Hepatocyte (in vitro differentiated cells): ENCODE results near the gene CCDC112. TPM values are rescaled to one million over a fixed set of nuclear protein-coding genes. Genes with fewer than 3 reads are reported as not detected.

Experiments used
- DNase-seq: peaks from one replicate; pipeline ENCODE4 v3.0.0-alpha.2; 2016; ENCODE audit warnings: low spot score
- H2AFZ ChIP-seq: fragments of 200-600 bp; sonication (generic); 2 replicates; pipeline ENCODE4 v1.6.0; 2016; ENCODE audit warnings: antibody characterized with exemption, mild to moderate bottlenecking
- H3K27ac ChIP-seq: fragments of 200-600 bp; sonication (generic); 2 replicates; pipeline ENCODE4 v1.5.1; 2016; ENCODE audit warnings: mild to moderate bottlenecking
- H3K27me3 ChIP-seq: fragments of 200-600 bp; sonication (generic); 2 replicates; pipeline ENCODE4 v1.6.1; 2016
- H3K36me3 ChIP-seq: fragments of 200-600 bp; sonication (generic); replicated peaks from 2 replicates; pipeline ENCODE4 v1.5.1; 2016; ENCODE audit warnings: low read depth; ENCODE audit not compliant: insufficient read depth
- H3K4me1 ChIP-seq: fragments of 200-600 bp; sonication (generic); 2 replicates; pipeline ENCODE4 v1.5.1; 2016; ENCODE audit warnings: mild to moderate bottlenecking, moderate library complexity; ENCODE audit not compliant: insufficient read depth
- H3K4me2 ChIP-seq: fragments of 200-600 bp; sonication (generic); 2 replicates; pipeline ENCODE4 v1.6.0; 2016
- H3K4me3 ChIP-seq: fragments of 200-600 bp; sonication (generic); 2 replicates; pipeline ENCODE4 v1.5.1; 2016; ENCODE audit warnings: mild to moderate bottlenecking
- H3K79me2 ChIP-seq: fragments of 200-600 bp; sonication (generic); 2 replicates; pipeline ENCODE4 v1.6.0; 2017; ENCODE audit warnings: mild to moderate bottlenecking
- H3K9me2 ChIP-seq: fragments of 200-600 bp; sonication (generic); replicated peaks from 2 replicates; pipeline ENCODE4 v1.6.0; 2017; ENCODE audit warnings: mild to moderate bottlenecking; ENCODE audit not compliant: insufficient read depth
- H3K9me3 ChIP-seq: fragments of 200-600 bp; sonication (generic); 2 replicates; pipeline ENCODE4 v1.5.1; 2016; ENCODE audit warnings: low read depth, mild to moderate bottlenecking
- H4K20me1 ChIP-seq: fragments of 200-600 bp; sonication (generic); 2 replicates; pipeline ENCODE4 v1.6.0; 2016; ENCODE audit warnings: mild to moderate bottlenecking; ENCODE audit not compliant: insufficient read depth, poor library complexity, severe bottlenecking
- EZH2 ChIP-seq: fragments of 200-600 bp; sonication (generic); IDR thresholded peaks from 2 replicates; pipeline ENCODE4 v1.6.1; 2016; ENCODE audit warnings: antibody characterized with exemption, mild to moderate bottlenecking, borderline replicate concordance
- EZH2phosphoT487 ChIP-seq: fragments of 200-600 bp; sonication (generic); IDR thresholded peaks from one replicate; pipeline ENCODE4 v1.6.1; 2018; ENCODE audit warnings: antibody characterized with exemption, mild to moderate bottlenecking, low read depth, moderate library complexity; ENCODE audit not compliant: unreplicated experiment, severe bottlenecking
- WGBS: methylation state at CpG from one replicate; pipeline ENCODE4 v1.1.6; 2016; ENCODE audit warnings: low lambda C conversion rate; ENCODE audit errors: missing lambda C conversion rate; 5-methylcytosine and 5-hydroxymethylcytosine counted together
- polyA plus RNA-seq: library from polyadenylated mRNA; unstranded; fragments of >200 nt; fragmentation: Nextera tagmentation; extraction: Ambion mirVana; gene quantifications from 2 replicates; pipeline ENCODE4 v1.2.1, GENCODE V29; 2016
- total RNA-seq: library from RNA; depleted of rRNA; stranded (reverse); fragments of >200 nt; gene quantifications from 2 replicates; pipeline ENCODE4 v1.2.3, GENCODE V29; 2014
- TF ChIP-seq, protein P1 (sequence below): fragments of 200-600 bp; sonication (generic); IDR thresholded peaks from 2 replicates; pipeline ENCODE4 v1.5.1; 2016; ENCODE audit warnings: antibody characterized with exemption, mild to moderate bottlenecking; ENCODE audit not compliant: poor library complexity

CCDC112 gene
- total and polyA plus RNA-seq, 2 experiments from 2014 or later, result 3.7 to 4.2 TPM

DNA sequence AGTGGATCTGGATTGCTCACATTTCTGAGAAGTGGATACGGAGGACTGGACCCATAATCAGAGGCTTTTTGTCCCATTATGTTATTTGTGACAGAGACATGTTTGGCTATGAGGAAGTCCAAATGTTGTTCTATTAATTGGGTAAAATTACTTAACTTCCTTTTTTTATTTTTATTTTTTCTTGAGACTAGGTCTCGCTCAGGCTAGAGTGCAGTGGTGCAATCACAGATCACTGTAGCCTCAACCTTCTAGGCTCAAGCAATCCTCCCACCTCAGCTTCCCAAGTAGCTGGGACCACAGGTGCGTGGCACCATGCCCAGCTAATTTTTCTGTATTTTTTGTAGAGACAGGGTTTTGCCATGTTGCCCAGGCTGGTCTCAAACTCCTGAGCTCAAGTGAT is 21.9 kb downstream of the CCDC112 start:
- WGBS, result 94% methylated on average over 3 of the region's 3 CpGs

DNA sequence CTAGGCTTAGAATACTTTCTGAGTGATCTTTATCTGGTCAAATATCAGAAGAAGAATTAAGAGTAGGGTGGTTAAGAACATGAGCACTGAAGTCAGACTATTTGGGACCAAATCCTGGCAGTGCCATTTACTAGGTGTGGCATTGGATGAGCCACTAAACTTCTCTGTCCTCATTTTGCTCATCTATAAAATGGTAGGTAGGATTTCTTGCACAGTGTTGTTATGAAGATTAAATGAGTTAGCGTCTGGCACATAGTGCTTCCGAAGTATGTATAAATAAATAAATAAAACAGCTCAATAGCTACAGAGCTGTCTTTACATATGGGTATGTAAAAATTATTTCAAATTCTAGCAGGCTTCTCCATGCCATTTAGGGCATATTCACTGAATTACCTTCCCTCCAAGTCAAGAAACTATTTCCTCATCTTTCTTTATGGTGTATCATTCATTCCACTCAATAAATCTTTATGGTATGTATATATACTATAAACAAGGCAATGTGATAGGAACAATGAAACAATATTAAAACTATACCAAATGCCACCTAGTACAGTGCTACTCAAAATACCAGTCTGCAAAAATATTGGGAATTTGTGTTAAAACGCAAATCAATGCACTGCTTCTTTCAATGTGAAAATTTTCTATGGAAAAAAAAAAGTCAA is 24.0 kb downstream of the CCDC112 start:
- 65% methylated on average over 3 of the region's 3 CpGs for WGBS
- no peak overlapping the region for H2AFZ ChIP-seq
- no peak for DNase-seq

More for the DNA sequence above, 21.9 kb downstream of the CCDC112 start:
- Histone ChIP-seq H3K27me3 (no peaks in the 10 kb centered on the region), H3K36me3 (no peaks in the 10 kb centered on the region), H3K9me3 (no peaks in the 10 kb centered on the region), H3K27ac (no peak overlapping the region), H3K4me3 (no peak overlapping the region), H2AFZ (no peak overlapping the region), H3K9me2 (no peaks in the 10 kb centered on the region), H3K4me2 (no peak overlapping the region), H3K79me2 (no peaks in the 10 kb centered on the region), H3K4me1 (no peaks in the 10 kb centered on the region), H4K20me1 (no peaks in the 10 kb centered on the region)
- no peak for DNase-seq
- TF ChIP-seq EZH2, result no peak
- no peak for TF ChIP-seq EZH2phosphoT487
- TF ChIP-seq, protein P1, sequence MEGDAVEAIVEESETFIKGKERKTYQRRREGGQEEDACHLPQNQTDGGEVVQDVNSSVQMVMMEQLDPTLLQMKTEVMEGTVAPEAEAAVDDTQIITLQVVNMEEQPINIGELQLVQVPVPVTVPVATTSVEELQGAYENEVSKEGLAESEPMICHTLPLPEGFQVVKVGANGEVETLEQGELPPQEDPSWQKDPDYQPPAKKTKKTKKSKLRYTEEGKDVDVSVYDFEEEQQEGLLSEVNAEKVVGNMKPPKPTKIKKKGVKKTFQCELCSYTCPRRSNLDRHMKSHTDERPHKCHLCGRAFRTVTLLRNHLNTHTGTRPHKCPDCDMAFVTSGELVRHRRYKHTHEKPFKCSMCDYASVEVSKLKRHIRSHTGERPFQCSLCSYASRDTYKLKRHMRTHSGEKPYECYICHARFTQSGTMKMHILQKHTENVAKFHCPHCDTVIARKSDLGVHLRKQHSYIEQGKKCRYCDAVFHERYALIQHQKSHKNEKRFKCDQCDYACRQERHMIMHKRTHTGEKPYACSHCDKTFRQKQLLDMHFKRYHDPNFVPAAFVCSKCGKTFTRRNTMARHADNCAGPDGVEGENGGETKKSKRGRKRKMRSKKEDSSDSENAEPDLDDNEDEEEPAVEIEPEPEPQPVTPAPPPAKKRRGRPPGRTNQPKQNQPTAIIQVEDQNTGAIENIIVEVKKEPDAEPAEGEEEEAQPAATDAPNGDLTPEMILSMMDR, result no peak

DNA sequence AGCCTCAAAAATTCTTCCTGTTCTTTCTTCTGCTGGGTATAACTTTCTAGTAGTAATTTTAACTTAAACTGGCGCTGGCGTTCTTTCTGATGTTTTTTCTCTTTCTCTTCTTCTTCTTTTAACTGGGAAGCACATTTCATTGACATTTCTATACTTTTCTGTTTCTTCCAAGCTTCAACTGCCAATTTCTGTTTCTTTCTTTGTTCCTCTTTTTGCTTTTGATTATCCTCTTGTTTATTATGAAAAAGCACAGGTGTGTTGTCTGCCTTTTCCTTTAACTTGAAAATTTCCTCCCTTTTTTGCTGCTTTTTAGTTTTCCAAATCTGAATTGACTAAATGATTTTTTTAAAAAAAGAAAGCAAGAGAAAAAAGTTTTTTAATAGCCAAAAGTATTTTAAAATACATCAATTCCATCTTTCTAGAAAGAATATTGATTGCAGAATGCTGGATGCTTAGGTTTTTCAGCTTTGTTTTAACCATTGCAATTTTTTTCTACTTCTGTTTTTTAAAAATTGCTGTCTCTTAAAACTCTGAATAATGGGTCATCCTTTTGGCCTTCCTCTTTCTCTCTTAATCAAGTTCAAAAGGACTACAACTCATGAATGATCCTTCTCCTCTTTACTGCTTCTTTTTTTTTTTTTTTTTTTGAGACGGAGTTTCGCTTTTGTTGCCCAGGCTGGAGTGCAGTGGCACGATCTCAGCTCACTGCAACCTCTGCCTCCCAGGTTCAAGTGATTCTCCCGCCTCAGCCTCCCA is 25.0 kb downstream of the CCDC112 start:
- TF ChIP-seq, protein P1, result no peak
- Histone ChIP-seq H3K79me2 (no peaks in the 10 kb centered on the region), H3K9me3 (no peaks in the 10 kb centered on the region), H3K4me3 (no peak overlapping the region), H3K27ac (no peak overlapping the region), H3K27me3 (no peaks in the 10 kb centered on the region), H3K4me1 (no peaks in the 10 kb centered on the region), H3K36me3 (no peaks in the 10 kb centered on the region), H3K9me2 (no peaks in the 10 kb centered on the region), H2AFZ (no peak overlapping the region), H4K20me1 (no peaks in the 10 kb centered on the region), H3K4me2 (no peak overlapping the region)
- no peak for DNase-seq
- WGBS, result 100% methylated on average over 6 of the region's 6 CpGs

More for the DNA sequence above, 24.0 kb downstream of the CCDC112 start:
- H3K9me3 ChIP-seq, result no peaks in the 10 kb centered on the region
- no peaks in the 10 kb centered on the region for H3K79me2 ChIP-seq
- no peaks in the 10 kb centered on the region for H3K4me1 ChIP-seq
- H3K4me2 ChIP-seq, result no peak overlapping the region
- H3K27me3 ChIP-seq, result no peaks in the 10 kb centered on the region
- H3K27ac ChIP-seq, result no peak overlapping the region
- TF ChIP-seq EZH2 (no peak), EZH2phosphoT487 (no peak)
- TF ChIP-seq, protein P1, result no peak
- H4K20me1 ChIP-seq, result no peaks in the 10 kb centered on the region
- no peaks in the 10 kb centered on the region for H3K9me2 ChIP-seq
- H3K36me3 ChIP-seq, result no peaks in the 10 kb centered on the region
- H3K4me3 ChIP-seq, result no peak overlapping the region
